HepG2 (cell line): ENCODE data around the gene SLC9A5. TPM values are rescaled to one million over a fixed set of nuclear protein-coding genes. Genes with fewer than 3 reads are reported as not detected.
A peak's percentile ranks its signal among the peaks of the same experiment; 100 is the strongest.

Experiments
- ATF4 ChIP-seq, 2 experiments: fragments of 450-650 bp in 1 of 2; sonication (generic) in 1 of 2; formaldehyde crosslinking; IDR thresholded peaks; 2 replicates each; pipeline versions ENCODE4 v1.5.0 to v1.8.0; 2020 to 2022; ENCODE audit warnings: mild to moderate bottlenecking in 1 of 2, missing genetic modification reagents in 1 of 2
- CAMTA2 ChIP-seq: sonication (generic); formaldehyde crosslinking; IDR thresholded peaks from 2 replicates; pipeline ENCODE4 v1.4.0; 2020; ENCODE audit warnings: mild to moderate bottlenecking, missing genetic modification reagents, borderline replicate concordance
- ISL2 ChIP-seq: sonication (generic); formaldehyde crosslinking; IDR thresholded peaks from 2 replicates; pipeline ENCODE4 v1.5.0; 2020; ENCODE audit warnings: missing genetic modification reagents
- JUN ChIP-seq: sonication (generic); formaldehyde crosslinking; IDR thresholded peaks from 2 replicates; pipeline ENCODE4 v1.4.0; 2020; ENCODE audit warnings: mild to moderate bottlenecking, missing genetic modification reagents
- MLX ChIP-seq: IDR thresholded peaks from 2 replicates; pipeline ENCODE4 v1.6.1; 2016
- MYC ChIP-seq: sonication (generic); formaldehyde crosslinking; IDR thresholded peaks from 2 replicates; pipeline ENCODE4 v1.9.0; 2021; ENCODE audit warnings: missing genetic modification reagents, borderline replicate concordance
- MZF1 ChIP-seq: sonication (generic); formaldehyde crosslinking; IDR thresholded peaks from 2 replicates; pipeline ENCODE4 v1.8.1; 2023; ENCODE audit warnings: mild to moderate bottlenecking, missing genetic modification reagents, borderline replicate concordance
- PHF20 ChIP-seq: sonication (generic); formaldehyde crosslinking; IDR thresholded peaks from 2 replicates; pipeline ENCODE4 v1.5.0; 2020; ENCODE audit warnings: mild to moderate bottlenecking, missing genetic modification reagents
- SAFB2 ChIP-seq: sonication (generic); formaldehyde crosslinking; IDR thresholded peaks from 2 replicates; pipeline ENCODE4 v1.5.1; 2020; ENCODE audit warnings: missing genetic modification reagents, low read depth, mild to moderate bottlenecking, borderline replicate concordance
- SMC3 ChIP-seq: IDR thresholded peaks from 2 replicates; pipeline ENCODE4 v1.6.1; 2011; ENCODE audit warnings: low read length, improper control_type of control experiment
- SOX6 ChIP-seq, 2 experiments: fragments of 450-650 bp in 1 of 2; sonication (generic) in 1 of 2; formaldehyde crosslinking in 1 of 2; IDR thresholded peaks; 2 replicates each; pipeline versions ENCODE4 v1.4.0 to v1.6.1; 2017 to 2020; ENCODE audit warnings: antibody characterized with exemption in 1 of 2, mild to moderate bottlenecking in 1 of 2, missing genetic modification reagents in 1 of 2
- ZIK1 ChIP-seq: sonication (generic); formaldehyde crosslinking; IDR thresholded peaks from 2 replicates; pipeline ENCODE4 v1.5.0; 2020; ENCODE audit warnings: mild to moderate bottlenecking, low read depth, missing genetic modification reagents, borderline replicate concordance
- ZNF205 ChIP-seq: IDR thresholded peaks from 2 replicates; pipeline ENCODE4 v1.6.1; 2018; ENCODE audit warnings: missing biosample characterization, missing genetic modification reagents
- ZNF234 ChIP-seq: sonication (generic); formaldehyde crosslinking; conservative IDR thresholded peaks from 2 replicates; pipeline ENCODE4 v1.5.1; 2020; ENCODE audit warnings: mild to moderate bottlenecking, missing genetic modification reagents
- ZNF264 ChIP-seq: sonication (generic); formaldehyde crosslinking; IDR thresholded peaks from 2 replicates; pipeline ENCODE4 v1.4.0; 2020; ENCODE audit warnings: missing genetic modification reagents
- ZNF746 ChIP-seq: sonication (generic); formaldehyde crosslinking; IDR thresholded peaks from 2 replicates; pipeline ENCODE4 v1.8.0; 2022; ENCODE audit warnings: mild to moderate bottlenecking, missing genetic modification reagents
- ZNF747 ChIP-seq: sonication (generic); formaldehyde crosslinking; IDR thresholded peaks from 2 replicates; pipeline ENCODE4 v1.8.1; 2023; ENCODE audit warnings: missing genetic modification reagents, mild to moderate bottlenecking, borderline replicate concordance
- ZNF792 ChIP-seq: IDR thresholded peaks from 2 replicates; pipeline ENCODE4 v1.6.1; 2016
- ZNF850 ChIP-seq: sonication (generic); formaldehyde crosslinking; conservative IDR thresholded peaks from 2 replicates; pipeline ENCODE4 v1.9.0; 2021; ENCODE audit warnings: mild to moderate bottlenecking, missing genetic modification reagents
- ZUFSP ChIP-seq: sonication (generic); formaldehyde crosslinking; IDR thresholded peaks from 2 replicates; pipeline ENCODE4 v1.9.0; 2021; ENCODE audit warnings: missing genetic modification reagents, mild to moderate bottlenecking, borderline replicate concordance
- polyA plus RNA-seq, 8 experiments: library from polyadenylated mRNA; depleted of rRNA in 3 of 8; stranded (reverse) in 7 of 8; unstranded in 1 of 8; fragments of >200 nt; fragmentation: Illumina TruSeq in 4 of 8; extraction: Trizol in 4 of 8; gene quantifications; 2 replicates each; pipeline versions ENCODE4 v1.2.1 to v1.2.3, GENCODE V29; 2011 to 2016; ENCODE audit warnings: low read depth in 4 of 8, missing spikeins in 1 of 8, mixed read lengths in 1 of 8; ENCODE audit not compliant: insufficient read depth in 1 of 8
- total RNA-seq, 5 experiments: library from RNA; depleted of rRNA; stranded (reverse); fragments of >200 nt; fragmentation: Illumina TruSeq; extraction: Trizol; gene quantifications; 2 replicates each; pipeline ENCODE4 v1.2.3, GENCODE V29; 2016; ENCODE audit warnings: low read depth in 1 of 5
- TF ChIP-seq, protein P1 (sequence below), 2 experiments: sonication (generic) in 1 of 2; formaldehyde crosslinking in 1 of 2; IDR thresholded peaks; 2 replicates each; pipeline versions ENCODE4 v1.4.0 to v1.6.1; 2018 to 2020; ENCODE audit warnings: missing genetic modification reagents in 2 of 2, borderline replicate concordance in 1 of 2, low read depth in 1 of 2, mild to moderate bottlenecking in 1 of 2, missing biosample characterization in 1 of 2
- TF ChIP-seq, protein P2 (sequence below): sonication (generic); formaldehyde crosslinking; IDR thresholded peaks from 2 replicates; pipeline ENCODE4 v1.5.1; 2020; ENCODE audit warnings: mild to moderate bottlenecking, missing genetic modification reagents, moderate library complexity

SLC9A5 gene
- total and polyA plus RNA-seq, 2 of the 13 experiments (the other 11 are each of a cell fraction or from before 2014, with no cell fraction given), result 0.58 to 1.4 TPM

GRCh38 chr16:67226804-67227566 lies 21.8 kb upstream of the SLC9A5 start, which contains the start of gene TMEM208 (continued):
- no peak; the same call in 1 of the 2 replicates for TF ChIP-seq MLX (CRISPR knock-in tag)
- no peak; the same call in none of the 2 replicates for TF ChIP-seq ZNF792 (CRISPR knock-in tag)
- peak; percentile 83; the same call in 1 of the 2 replicates for TF ChIP-seq ZNF264 (CRISPR knock-in tag)
- peak; percentile 100 for TF ChIP-seq ZNF850 (CRISPR knock-in tag)
- no peak for TF ChIP-seq CAMTA2
- TF ChIP-seq PHF20, result peak; percentile 100
- TF ChIP-seq, protein P1, sequence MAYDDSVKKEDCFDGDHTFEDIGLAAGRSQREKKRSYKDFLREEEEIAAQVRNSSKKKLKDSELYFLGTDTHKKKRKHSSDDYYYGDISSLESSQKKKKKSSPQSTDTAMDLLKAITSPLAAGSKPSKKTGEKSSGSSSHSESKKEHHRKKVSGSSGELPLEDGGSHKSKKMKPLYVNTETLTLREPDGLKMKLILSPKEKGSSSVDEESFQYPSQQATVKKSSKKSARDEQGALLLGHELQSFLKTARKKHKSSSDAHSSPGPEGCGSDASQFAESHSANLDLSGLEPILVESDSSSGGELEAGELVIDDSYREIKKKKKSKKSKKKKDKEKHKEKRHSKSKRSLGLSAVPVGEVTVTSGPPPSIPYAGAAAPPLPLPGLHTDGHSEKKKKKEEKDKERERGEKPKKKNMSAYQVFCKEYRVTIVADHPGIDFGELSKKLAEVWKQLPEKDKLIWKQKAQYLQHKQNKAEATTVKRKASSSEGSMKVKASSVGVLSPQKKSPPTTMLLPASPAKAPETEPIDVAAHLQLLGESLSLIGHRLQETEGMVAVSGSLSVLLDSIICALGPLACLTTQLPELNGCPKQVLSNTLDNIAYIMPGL (CRISPR knock-in tag; IDR thresholded peaks at IDR 0.05; ENCODE audit: borderline replicate concordance in 1 of 2, low read depth in 1 of 2), result peak; percentile 93 to 95; a peak in 3 of 4 replicates
- no peak for TF ChIP-seq SOX6 (IDR thresholded peaks at IDR 0.05)
- TF ChIP-seq SOX6 (CRISPR knock-in tag; IDR thresholded peaks at IDR 0.05), result peak; percentile 81
- TF ChIP-seq MZF1, result no peak
- peak in 1 of 2 experiments; percentile 75; a peak in 1 of 4 replicates for TF ChIP-seq ATF4 (CRISPR knock-in tag; IDR thresholded peaks at IDR 0.05)
- peak; percentile 96 for TF ChIP-seq ZNF205 (CRISPR knock-in tag)
- 0 out of 2 replicates have a peak, but pooled peaks have one; percentile 71 for TF ChIP-seq ZNF234 (CRISPR knock-in tag)
- peak; percentile 87 for TF ChIP-seq ZIK1 (CRISPR knock-in tag)
- no peak for TF ChIP-seq ZNF746 (CRISPR knock-in tag)
- TF ChIP-seq, protein P2, sequence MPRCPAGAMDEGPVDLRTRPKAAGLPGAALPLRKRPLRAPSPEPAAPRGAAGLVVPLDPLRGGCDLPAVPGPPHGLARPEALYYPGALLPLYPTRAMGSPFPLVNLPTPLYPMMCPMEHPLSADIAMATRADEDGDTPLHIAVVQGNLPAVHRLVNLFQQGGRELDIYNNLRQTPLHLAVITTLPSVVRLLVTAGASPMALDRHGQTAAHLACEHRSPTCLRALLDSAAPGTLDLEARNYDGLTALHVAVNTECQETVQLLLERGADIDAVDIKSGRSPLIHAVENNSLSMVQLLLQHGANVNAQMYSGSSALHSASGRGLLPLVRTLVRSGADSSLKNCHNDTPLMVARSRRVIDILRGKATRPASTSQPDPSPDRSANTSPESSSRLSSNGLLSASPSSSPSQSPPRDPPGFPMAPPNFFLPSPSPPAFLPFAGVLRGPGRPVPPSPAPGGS, result no peak
- peak; percentile 91; the same call in 1 of the 2 replicates for TF ChIP-seq SAFB2
- TF ChIP-seq ZNF747 (CRISPR knock-in tag), result no peak; the same call in 1 of the 2 replicates
- TF ChIP-seq ZUFSP (CRISPR knock-in tag), result no peak
- TF ChIP-seq MYC, result peak; percentile 79; the same call in 1 of the 2 replicates
- no peak for TF ChIP-seq JUN (CRISPR knock-in tag)
- TF ChIP-seq ISL2 (CRISPR knock-in tag), result peak; percentile 87
- no peak for TF ChIP-seq SMC3
